IPS-15b (cell line): ENCODE measurements around the gene ADTRP.

Experiments
- H3K27me3 ChIP-seq: one replicate; pipeline ENCODE4 v1.6.1; 2013; ENCODE audit warnings: low read length; ENCODE audit not compliant: control insufficient read depth, insufficient read depth
- H3K36me3 ChIP-seq: one replicate; pipeline ENCODE4 v1.6.1; 2013; ENCODE audit warnings: low read length; ENCODE audit not compliant: control insufficient read depth, insufficient read depth
- H3K4me1 ChIP-seq: one replicate; pipeline ENCODE4 v1.6.1; 2013; ENCODE audit warnings: mild to moderate bottlenecking, low read length; ENCODE audit not compliant: control insufficient read depth, insufficient read depth
- H3K4me3 ChIP-seq: one replicate; pipeline ENCODE4 v1.5.1; 2013; ENCODE audit warnings: low read depth, low read length
- H3K9ac ChIP-seq: one replicate; pipeline ENCODE4 v1.6.1; 2013; ENCODE audit warnings: low read depth, mild to moderate bottlenecking, low read length
- H3K9me3 ChIP-seq: one replicate; pipeline ENCODE4 v1.6.1; 2013; ENCODE audit warnings: mild to moderate bottlenecking, low read length; ENCODE audit not compliant: control insufficient read depth, insufficient read depth

Gene ADTRP

GRCh38 chr6:11770546-11771466 is 7.8 kb downstream of the ADTRP start:
- H3K4me1 ChIP-seq = peaks cover 10% of the 10 kb centered on the region
- H3K36me3 ChIP-seq = no peaks in the 10 kb centered on the region
- no peaks in the 10 kb centered on the region for H3K9me3 ChIP-seq
- no peak overlapping the region for H3K4me3 ChIP-seq
- no peaks in the 10 kb centered on the region for H3K27me3 ChIP-seq
- H3K9ac ChIP-seq = no peak overlapping the region

- Histone ChIP-seq H3K9ac (no peak overlapping the region), H3K36me3 (no peaks in the 10 kb centered on the region), H3K4me1 (peaks cover 11% of the 10 kb centered on the region), H3K4me3 (no peak overlapping the region), H3K27me3 (no peaks in the 10 kb centered on the region), H3K9me3 (no peaks in the 10 kb centered on the region)
Observed at GRCh38 chr6:11769811-11770545, 8.6 kb downstream of the ADTRP start.

- no peaks in the 10 kb centered on the region for H3K27me3 ChIP-seq
- H3K4me3 ChIP-seq = no peak overlapping the region
- H3K4me1 ChIP-seq = peaks cover 11% of the 10 kb centered on the region
- no peaks in the 10 kb centered on the region for H3K9me3 ChIP-seq
- no peaks in the 10 kb centered on the region for H3K36me3 ChIP-seq
- H3K9ac ChIP-seq = no peak overlapping the region
Observed at GRCh38 chr6:11769244-11769643, 9.4 kb downstream of the ADTRP start.

- no peak overlapping the region for H3K4me3 ChIP-seq
- H3K4me1 ChIP-seq = peaks cover 11% of the 10 kb centered on the region
- H3K9me3 ChIP-seq = no peaks in the 10 kb centered on the region
- H3K36me3 ChIP-seq = no peaks in the 10 kb centered on the region
- H3K9ac ChIP-seq = no peak overlapping the region
- no peaks in the 10 kb centered on the region for H3K27me3 ChIP-seq
Observed at GRCh38 chr6:11767978-11768756, 10.4 kb downstream of the ADTRP start.

GRCh38 chr6:11767458-11767857 is 11.1 kb downstream of the ADTRP start:
- H3K27me3 ChIP-seq = no peaks in the 10 kb centered on the region
- H3K9ac ChIP-seq = no peak overlapping the region
- H3K4me1 ChIP-seq = peaks cover 11% of the 10 kb centered on the region
- H3K4me3 ChIP-seq = no peak overlapping the region
- no peaks in the 10 kb centered on the region for H3K36me3 ChIP-seq
- H3K9me3 ChIP-seq = no peaks in the 10 kb centered on the region

- Histone ChIP-seq H3K9me3 (no peaks in the 10 kb centered on the region), H3K9ac (no peak overlapping the region), H3K4me3 (no peak overlapping the region), H3K36me3 (no peaks in the 10 kb centered on the region), H3K27me3 (no peaks in the 10 kb centered on the region), H3K4me1 (peaks cover 9% of the 10 kb centered on the region)
Observed at GRCh38 chr6:11766589-11767450, 11.8 kb downstream of the ADTRP start.

GRCh38 chr6:11766043-11766442 is 12.6 kb downstream of the ADTRP start:
- H3K27me3 ChIP-seq = no peaks in the 10 kb centered on the region
- peaks cover 9% of the 10 kb centered on the region for H3K4me1 ChIP-seq

GRCh38 chr6:11764250-11764604 is 14.4 kb downstream of the ADTRP start:
- no peaks in the 10 kb centered on the region for H3K27me3 ChIP-seq
- no peaks in the 10 kb centered on the region for H3K9me3 ChIP-seq

More at GRCh38 chr6:11766043-11766442, 12.6 kb downstream of the ADTRP start:
- Histone ChIP-seq H3K4me3 (no peak overlapping the region), H3K9me3 (no peaks in the 10 kb centered on the region), H3K9ac (no peak overlapping the region), H3K36me3 (no peaks in the 10 kb centered on the region)

GRCh38 chr6:11763460-11764249 is 14.9 kb downstream of the ADTRP start:
- Histone ChIP-seq H3K9ac (no peak overlapping the region), H3K9me3 (no peaks in the 10 kb centered on the region), H3K36me3 (no peaks in the 10 kb centered on the region), H3K4me1 (peaks cover 4% of the 10 kb centered on the region), H3K27me3 (no peaks in the 10 kb centered on the region), H3K4me3 (no peak overlapping the region)

More at GRCh38 chr6:11764250-11764604, 14.4 kb downstream of the ADTRP start:
- Histone ChIP-seq H3K4me1 (peaks cover 4% of the 10 kb centered on the region), H3K9ac (no peak overlapping the region), H3K36me3 (no peaks in the 10 kb centered on the region), H3K4me3 (no peak overlapping the region)

- H3K9me3 ChIP-seq = no peaks in the 10 kb centered on the region
Observed at GRCh38 chr6:11762794-11763459, 15.7 kb downstream of the ADTRP start.

More at GRCh38 chr6:11762794-11763459, 15.7 kb downstream of the ADTRP start:
- Histone ChIP-seq H3K4me3 (no peak overlapping the region), H3K27me3 (no peaks in the 10 kb centered on the region), H3K4me1 (peaks cover 4% of the 10 kb centered on the region), H3K36me3 (no peaks in the 10 kb centered on the region), H3K9ac (no peak overlapping the region)
